Fibroblast of lung (primary cell): ENCODE measurements around the gene JAZF1. TPM values are rescaled to one million over a fixed set of nuclear protein-coding genes. Genes with fewer than 3 reads are reported as not detected.

Experiments
- DNase-seq, 2 donors: peaks; one replicate each; pipeline versions ENCODE4 v3.0.0 to v3.0.0-alpha.2; 2010; ENCODE audit warnings: low read depth in 2 of 2
- H2AFZ ChIP-seq: 2 replicates; pipeline ENCODE4 v1.5.1; 2012; ENCODE audit warnings: low read length, control low read depth, inconsistent platforms
- H3K27ac ChIP-seq: 2 replicates; pipeline ENCODE4 v1.5.1; 2011; ENCODE audit warnings: low read length, control low read depth; ENCODE audit not compliant: insufficient read depth
- H3K27me3 ChIP-seq: 2 replicates; pipeline ENCODE4 v1.5.1; 2011; ENCODE audit warnings: mild to moderate bottlenecking, low read length; ENCODE audit not compliant: control insufficient read depth, insufficient read depth
- H3K36me3 ChIP-seq: 2 replicates; pipeline ENCODE4 v1.5.1; 2011; ENCODE audit warnings: low read length; ENCODE audit not compliant: control insufficient read depth, insufficient read depth
- H3K4me1 ChIP-seq: 2 replicates; pipeline ENCODE4 v1.5.1; 2011; ENCODE audit warnings: low read length; ENCODE audit not compliant: control insufficient read depth, insufficient read depth; ENCODE audit errors: extremely low read depth
- H3K4me2 ChIP-seq: 2 replicates; pipeline ENCODE4 v1.5.1; 2011; ENCODE audit warnings: low read length, control low read depth; ENCODE audit not compliant: insufficient read depth; ENCODE audit errors: extremely low read depth
- H3K4me3 ChIP-seq, 4 experiments: fragments of 200-600 bp in 1 of 4; sonication (generic) in 1 of 4; replicated peaks in 1 of 4; 2 replicates each; pipeline ENCODE4 v1.5.1; 2011 to 2016; ENCODE audit warnings: low read length in 4 of 4, low read depth in 3 of 4, mild to moderate bottlenecking in 3 of 4, control low read depth in 2 of 4, inconsistent platforms in 1 of 4, mixed read lengths in 1 of 4; ENCODE audit not compliant: insufficient read depth in 1 of 4; ENCODE audit errors: control extremely low read depth in 1 of 4
- H3K79me2 ChIP-seq: 2 replicates; pipeline ENCODE4 v1.5.1; 2012; ENCODE audit warnings: mild to moderate bottlenecking, low read length, inconsistent platforms; ENCODE audit not compliant: control insufficient read depth, insufficient read depth
- H3K9ac ChIP-seq: 2 replicates; pipeline ENCODE4 v1.5.1; 2011; ENCODE audit warnings: mild to moderate bottlenecking, low read length, control low read depth; ENCODE audit not compliant: insufficient read depth
- H3K9me3 ChIP-seq: 2 replicates; pipeline ENCODE4 v1.5.1; 2012; ENCODE audit warnings: low read depth, low read length; ENCODE audit not compliant: control insufficient read depth, insufficient read depth
- H4K20me1 ChIP-seq: 2 replicates; pipeline ENCODE4 v1.5.1; 2011; ENCODE audit warnings: low read length; ENCODE audit not compliant: control insufficient read depth, insufficient read depth; ENCODE audit errors: extremely low read depth
- CTCF ChIP-seq, 2 donors: IDR thresholded peaks in 1 of 2; conservative IDR thresholded peaks in 1 of 2; 1 replicate in 1 of 2; 2 replicates in 1 of 2; pipeline ENCODE4 v1.5.1; 2011 to 2012; ENCODE audit warnings: low read length in 2 of 2, control low read depth in 1 of 2, inconsistent platforms in 1 of 2, low read depth in 1 of 2, mild to moderate bottlenecking in 1 of 2
- EZH2 ChIP-seq: IDR thresholded peaks from 2 replicates; pipeline ENCODE4 v1.5.1; 2012; ENCODE audit warnings: low read length, control low read depth, mild to moderate bottlenecking; ENCODE audit errors: missing control alignments
- polyA plus RNA-seq, 2 donors: library from polyadenylated mRNA; depleted of rRNA in 1 of 2; stranded (reverse) in 1 of 2; unstranded in 1 of 2; fragments of >200 nt; gene quantifications; 2 replicates each; pipeline ENCODE4 v1.2.1, GENCODE V29; 2011 to 2012; ENCODE audit warnings: missing spikeins in 1 of 2
- total RNA-seq: library from RNA; depleted of rRNA; stranded (reverse); fragments of >200 nt; gene quantifications from 2 replicates; pipeline ENCODE4 v1.2.1, GENCODE V29; 2014

JAZF1 gene
- total and polyA plus RNA-seq, 2 donors (not counting 1 experiment from before 2014, with no cell fraction given): 9.1 to 9.3 TPM

DNA sequence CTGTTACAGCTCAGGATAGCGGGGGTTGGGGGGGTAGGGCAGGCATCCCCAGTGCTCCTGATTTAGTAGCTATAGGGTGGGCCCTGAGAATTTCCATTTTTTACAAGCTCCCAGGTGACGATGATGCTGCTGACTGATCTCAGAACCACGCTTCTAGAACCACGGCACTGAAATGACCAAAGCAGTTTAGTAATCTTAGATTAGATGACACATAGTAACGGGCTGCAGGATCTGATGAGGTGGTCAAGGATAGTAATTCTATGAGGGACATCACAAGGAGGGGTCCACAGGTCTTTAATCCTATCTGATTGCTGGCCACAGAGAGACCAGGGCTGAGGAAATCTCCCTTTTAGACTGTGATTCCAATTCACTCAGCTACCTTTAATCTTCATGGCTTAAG lies 167.2 kb downstream of the JAZF1 start:
- TF ChIP-seq CTCF (conservative IDR thresholded peaks at IDR 0.05 in 1 of 2, IDR thresholded peaks at IDR 0.05 in 1 of 2; ENCODE audit: low read depth in 1 of 2, low read length in 2 of 2) (no peak), EZH2 (no peak)
- no peak overlapping the region for H3K4me3 ChIP-seq
- no peak for DNase-seq
- H3K36me3 ChIP-seq: no peaks in the 10 kb centered on the region
- H2AFZ ChIP-seq: no peak overlapping the region
- no peak overlapping the region for H3K27ac ChIP-seq
- H3K4me1 ChIP-seq: no peaks in the 10 kb centered on the region
- no peaks in the 10 kb centered on the region for H3K79me2 ChIP-seq
- no peak overlapping the region for H3K4me2 ChIP-seq
- no peaks in the 10 kb centered on the region for H4K20me1 ChIP-seq
- H3K9me3 ChIP-seq: no peaks in the 10 kb centered on the region
- no peaks in the 10 kb centered on the region for H3K27me3 ChIP-seq
- no peak overlapping the region for H3K9ac ChIP-seq

DNA sequence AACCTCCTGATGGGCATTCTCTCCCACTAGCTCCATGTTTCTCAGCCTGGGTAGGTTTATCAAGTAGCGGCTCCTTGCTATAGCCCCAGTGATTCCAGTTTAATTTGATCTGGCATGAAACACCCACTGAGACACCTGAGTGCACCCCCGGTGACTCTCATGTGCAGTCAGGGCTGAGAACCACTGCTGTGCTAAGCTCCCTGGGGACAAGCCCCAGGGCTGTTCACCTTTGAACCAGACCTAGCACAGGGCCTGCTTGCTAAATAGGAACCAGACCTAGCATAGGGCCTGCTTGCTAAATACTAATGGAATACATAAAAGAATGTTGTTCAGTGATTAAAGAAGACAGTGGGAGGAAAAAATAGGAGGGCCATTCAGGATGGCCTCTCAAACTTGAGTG lies 167.6 kb downstream of the JAZF1 start:
- no peaks in the 10 kb centered on the region for H3K27me3 ChIP-seq
- no peak for DNase-seq
- no peaks in the 10 kb centered on the region for H3K79me2 ChIP-seq
- no peaks in the 10 kb centered on the region for H4K20me1 ChIP-seq
- H3K4me3 ChIP-seq: no peak overlapping the region
- H3K9me3 ChIP-seq: no peaks in the 10 kb centered on the region
- H3K4me1 ChIP-seq: no peaks in the 10 kb centered on the region
- no peak overlapping the region for H3K27ac ChIP-seq
- H3K4me2 ChIP-seq: no peak overlapping the region
- H2AFZ ChIP-seq: no peak overlapping the region
- TF ChIP-seq CTCF (conservative IDR thresholded peaks at IDR 0.05 in 1 of 2, IDR thresholded peaks at IDR 0.05 in 1 of 2; ENCODE audit: low read depth in 1 of 2, low read length in 2 of 2) (no peak), EZH2 (no peak)
- no peak overlapping the region for H3K9ac ChIP-seq
- H3K36me3 ChIP-seq: no peaks in the 10 kb centered on the region

DNA sequence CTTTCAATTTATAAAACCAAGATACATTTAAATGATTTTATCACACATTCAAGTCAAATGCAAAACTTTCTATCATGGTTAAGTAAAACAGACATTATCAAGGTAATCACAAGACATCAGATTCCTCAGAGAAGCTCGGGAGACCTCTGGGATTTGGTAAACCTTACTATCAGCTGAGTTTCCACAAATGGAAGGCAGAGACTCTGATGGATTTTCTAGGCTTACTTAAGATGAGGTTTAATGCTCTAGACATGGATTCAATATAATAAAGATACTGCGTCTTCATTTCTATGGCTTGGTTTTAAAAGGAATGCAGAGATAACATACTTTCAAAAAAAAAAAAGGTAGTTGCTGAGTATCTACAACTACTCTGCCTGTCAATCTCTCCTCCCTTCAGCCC lies 171.7 kb downstream of the JAZF1 start:
- H3K27ac ChIP-seq: no peak overlapping the region
- H2AFZ ChIP-seq: no peak overlapping the region
- DNase-seq: no peak
- H3K36me3 ChIP-seq: no peaks in the 10 kb centered on the region
- H4K20me1 ChIP-seq: no peaks in the 10 kb centered on the region
- no peak overlapping the region for H3K4me3 ChIP-seq
- H3K4me2 ChIP-seq: no peak overlapping the region
- H3K9ac ChIP-seq: no peak overlapping the region
- H3K27me3 ChIP-seq: no peaks in the 10 kb centered on the region
- H3K4me1 ChIP-seq: no peaks in the 10 kb centered on the region
- TF ChIP-seq EZH2 (no peak), CTCF (conservative IDR thresholded peaks at IDR 0.05 in 1 of 2, IDR thresholded peaks at IDR 0.05 in 1 of 2; ENCODE audit: low read depth in 1 of 2, low read length in 2 of 2) (no peak)
- H3K9me3 ChIP-seq: no peaks in the 10 kb centered on the region
- H3K79me2 ChIP-seq: no peaks in the 10 kb centered on the region
